Measurements from ENCODE around the gene OR2AP1.
A peak's percentile ranks its signal among the peaks of the same experiment; 100 is the strongest.
"Not testable (repeated sequence)": the region's sequence is repeated elsewhere in the genome, so short reads cannot be mapped to it uniquely, and the experiment has no call there.

The OR2AP1 gene

DNA sequence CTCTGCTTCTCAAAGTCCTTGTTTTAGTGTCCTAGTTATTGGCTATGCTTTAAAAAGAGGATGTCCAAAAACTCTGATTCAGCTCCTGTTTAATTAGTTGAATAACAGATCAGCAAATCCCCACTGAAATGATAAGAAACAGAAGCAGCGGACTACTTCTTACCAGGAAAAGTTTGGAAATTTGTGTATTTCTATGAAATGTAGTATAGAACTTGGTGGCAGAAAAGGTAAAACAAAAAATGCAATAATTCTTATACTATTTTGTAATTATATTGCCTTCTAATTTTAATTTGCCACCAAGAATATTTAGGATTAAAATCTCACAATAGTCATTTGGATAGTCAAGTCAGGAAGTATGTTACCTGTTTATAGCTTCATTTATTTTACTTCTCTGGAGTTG lies at the start of gene OR2AP1:
TSS of gene OR2AP1 (plus strand) at position 301 of the 400 bp plus-strand sequence. CDS start 1,947 bp downstream, outside the sequence.
- no peak for DNase-seq

GRCh38 chr12:55548235-55548634 lies 24.0 kb upstream of the OR2AP1 start:
- DNase-seq: not testable (repeated sequence)

GRCh38 chr12:55548756-55549155 lies 23.5 kb upstream of the OR2AP1 start:
- no peak for DNase-seq

DNA sequence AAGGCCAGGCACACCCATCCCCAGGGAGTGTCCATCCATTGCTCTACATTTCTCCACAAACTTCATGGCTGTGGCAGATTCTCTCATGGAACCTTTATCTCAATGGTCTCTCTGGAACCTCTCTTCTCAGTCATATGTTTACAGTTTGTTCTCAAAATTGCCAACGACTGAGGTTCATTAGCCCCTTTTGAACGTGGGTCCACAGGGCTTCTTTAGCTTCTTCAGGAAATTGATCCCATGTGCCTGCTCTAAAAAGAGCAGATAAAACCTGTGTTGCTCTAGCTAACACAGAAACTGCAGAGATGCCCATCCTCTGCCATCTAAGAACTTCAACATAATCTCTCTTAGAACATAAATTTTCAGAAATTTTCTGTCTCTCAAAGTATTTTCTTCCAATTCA lies 23.0 kb upstream of the OR2AP1 start, which contains the start of gene OR6C4:
TSS of gene OR6C4 (plus strand) at position 301 of the 400 bp plus-strand sequence. CDS start 1,625 bp downstream, outside the sequence.
- DNase-seq: no peak

DNA sequence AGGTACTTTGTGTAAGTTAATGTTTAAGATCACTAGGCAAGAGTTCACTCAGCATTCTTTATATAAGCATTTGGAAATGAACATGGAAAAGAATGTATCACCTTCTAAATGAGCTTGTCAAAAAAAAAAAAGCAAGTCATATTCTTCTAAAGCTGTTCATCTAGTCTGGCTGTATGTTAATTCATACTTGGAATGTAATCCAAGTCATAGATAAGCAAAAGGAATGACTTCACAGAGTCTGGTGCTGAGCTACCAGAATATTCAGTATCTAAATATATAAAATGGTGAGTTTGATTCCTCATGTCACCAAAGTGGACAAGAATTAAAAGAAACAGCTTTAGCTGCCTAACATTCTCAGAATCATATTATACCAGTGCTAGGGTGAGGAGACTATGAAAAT lies 18.0 kb upstream of the OR2AP1 start:
- DNase-seq: no peak

DNA sequence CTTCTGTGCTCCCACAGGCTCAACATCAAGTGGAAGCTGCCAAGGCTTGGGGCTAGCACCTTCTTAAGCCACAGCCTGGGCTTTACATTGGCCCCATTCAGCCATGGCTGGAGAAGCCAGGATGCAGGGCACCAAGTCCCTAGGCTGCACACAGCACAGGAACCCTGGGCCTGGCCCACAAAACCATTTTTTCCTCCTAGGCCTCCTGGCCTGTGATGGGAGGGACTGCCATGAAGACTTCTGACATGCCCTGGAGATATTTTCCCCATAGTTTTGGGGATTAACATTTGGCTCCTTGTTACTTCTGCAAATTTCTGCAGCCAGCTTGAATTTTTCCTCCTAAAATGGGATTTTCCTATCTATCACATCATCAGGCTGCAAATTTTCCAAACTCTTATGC lies 2.2 kb upstream of the OR2AP1 start:
- not testable (repeated sequence) for DNase-seq

DNA sequence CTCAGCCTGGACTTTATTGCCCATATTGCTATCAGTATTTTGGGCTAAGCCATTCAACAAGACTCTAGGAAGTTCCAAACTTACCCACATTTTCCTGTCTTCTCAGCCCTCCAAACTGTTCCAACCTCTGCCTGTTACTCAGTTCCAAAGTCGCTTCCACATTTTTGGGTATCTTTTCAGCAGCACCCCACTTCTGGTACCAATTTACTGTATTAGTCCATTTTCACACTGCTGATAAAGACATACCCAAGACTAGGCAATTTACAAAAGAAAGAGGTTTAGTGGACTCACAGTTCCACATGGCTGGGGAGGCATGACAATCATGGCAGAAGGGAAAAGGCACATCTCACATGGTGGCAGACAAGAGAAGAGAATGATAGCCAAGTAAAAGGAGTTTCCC lies 1.6 kb upstream of the OR2AP1 start:
- DNase-seq: not testable (repeated sequence)

DNA sequence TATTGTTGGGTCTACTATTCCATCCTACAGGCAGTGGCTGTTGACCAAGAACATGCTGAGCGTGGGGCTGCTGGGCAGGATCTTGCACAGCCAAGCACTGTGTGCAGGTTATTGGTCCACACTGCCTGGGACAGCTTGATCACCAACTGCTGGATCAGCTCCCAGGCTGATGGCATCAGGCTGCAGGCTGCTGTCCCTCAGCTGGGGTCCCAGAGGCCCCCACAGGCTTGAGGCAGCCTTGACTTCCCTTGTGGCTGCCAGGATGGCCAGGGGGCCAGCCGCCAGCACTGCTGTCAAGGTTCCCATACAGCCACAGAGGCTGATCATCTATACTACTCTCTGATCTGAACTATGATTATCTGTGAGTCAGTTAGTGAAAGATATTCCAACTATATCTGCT lies 9.8 kb downstream of the OR2AP1 start:
- no peak for DNase-seq

GRCh38 chr12:55585817-55586216 lies 13.5 kb downstream of the OR2AP1 start:
- no peak for DNase-seq

- not testable (repeated sequence) for DNase-seq
These were observed 17.9 kb downstream of the OR2AP1 start for GRCh38 chr12:55590152-55590551.

DNA sequence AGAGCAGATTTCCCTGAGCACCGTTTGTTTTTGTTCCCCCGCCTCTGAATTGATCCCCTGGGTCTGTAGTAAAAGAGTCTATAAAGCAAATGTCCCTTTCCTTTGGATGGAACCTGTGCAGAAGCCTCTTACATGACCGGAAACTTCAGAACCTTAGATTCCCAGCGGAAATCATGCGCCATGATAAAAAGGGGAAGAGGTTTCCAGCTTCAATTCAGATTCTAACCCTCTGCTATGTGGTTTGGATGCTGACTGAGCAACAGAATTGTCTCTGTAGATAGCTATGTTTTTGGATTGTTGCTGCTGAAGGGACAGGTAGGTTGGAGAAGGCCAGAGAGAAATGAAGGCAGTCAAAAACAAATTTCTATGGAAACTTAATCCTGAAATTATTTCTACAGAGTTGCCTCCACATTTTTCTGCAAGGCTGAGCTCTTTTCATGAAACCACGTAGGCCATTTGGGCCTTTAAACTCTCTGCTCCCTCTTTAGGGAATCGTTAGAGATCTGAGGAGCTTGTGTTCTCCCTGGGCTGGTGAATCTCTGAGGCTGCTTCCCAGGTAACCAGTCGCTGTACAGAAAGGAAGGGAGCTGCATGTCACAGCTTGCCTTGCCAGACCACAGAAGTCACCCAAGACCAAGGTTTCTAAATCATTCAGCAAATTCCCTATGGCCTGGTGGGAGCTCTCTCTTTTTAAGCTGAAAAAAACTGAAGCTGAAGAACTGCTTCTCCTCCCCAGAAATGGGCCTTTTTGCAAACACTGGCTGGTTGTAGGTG lies 35.7 kb downstream of the OR2AP1 start:
- DNase-seq: no peak

DNA sequence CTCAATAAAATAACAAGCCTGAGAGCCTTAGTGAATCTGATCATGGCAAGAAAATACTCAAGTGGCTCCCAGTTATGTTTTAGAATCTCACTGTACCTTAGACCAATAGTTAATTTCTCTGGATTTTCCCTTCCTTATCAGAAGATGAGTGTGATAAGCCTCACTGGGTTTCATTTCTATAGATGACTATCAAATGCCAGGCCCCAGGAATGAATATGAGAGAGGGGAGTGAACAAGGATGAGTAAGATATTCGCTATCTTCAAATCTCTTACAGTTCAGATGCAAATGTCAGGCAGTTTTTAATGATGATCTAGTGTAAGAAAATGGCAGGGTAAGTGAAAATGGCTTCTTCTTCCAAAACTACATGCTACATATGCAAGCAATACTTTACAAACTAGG lies 38.3 kb downstream of the OR2AP1 start:
- DNase-seq: no peak

DNA sequence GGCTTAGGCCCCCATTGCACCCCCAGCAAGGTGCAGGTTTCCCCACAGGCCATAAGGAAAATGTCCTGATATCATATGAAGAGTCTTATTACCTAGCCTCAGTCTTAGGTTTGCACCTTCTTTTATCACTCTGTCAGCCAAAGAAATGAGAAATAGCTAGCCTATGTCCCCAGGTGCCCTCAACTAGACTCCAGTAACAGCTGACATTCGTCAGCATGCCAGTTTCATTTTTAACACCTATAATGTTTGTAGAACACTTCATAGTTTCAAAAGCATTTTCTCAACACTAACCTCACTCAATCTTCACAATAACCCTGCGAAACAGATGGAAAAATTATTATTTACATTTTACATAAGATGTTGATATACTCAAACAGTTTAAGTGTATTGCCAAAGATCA lies 40.4 kb downstream of the OR2AP1 start:
- DNase-seq: no peak

DNA sequence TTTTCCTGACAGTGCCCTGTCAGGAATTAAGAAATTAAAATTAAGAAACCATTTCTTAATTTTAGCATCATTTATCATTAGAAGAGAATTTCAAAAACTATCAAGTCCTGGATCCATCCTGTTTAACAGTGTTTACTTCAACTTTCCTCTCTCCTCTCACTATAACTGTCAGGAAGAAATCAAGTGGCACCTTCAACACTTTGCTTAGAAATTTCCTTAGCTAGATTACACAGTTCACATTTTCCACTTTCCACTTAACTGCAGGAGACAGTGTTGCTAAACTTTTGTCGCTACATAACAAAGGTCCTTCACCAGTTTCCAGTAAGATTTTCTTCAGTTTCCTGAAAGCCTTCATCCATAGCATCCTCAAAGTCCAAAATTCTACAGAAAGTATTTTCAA lies 42.5 kb downstream of the OR2AP1 start:
- DNase-seq: no peak

GRCh38 chr12:55619354-55620138 lies 47.3 kb downstream of the OR2AP1 start:
- peak; percentile 67 for DNase-seq

- DNase-seq: no peak
These were observed 51.8 kb downstream of the OR2AP1 start for GRCh38 chr12:55624056-55624455.

Data from NCI-H774 (cell line).